HL-60 (cell line): Measurements from ENCODE around the gene SDE2.

ENCODE experiments used
- DNase-seq, 2 experiments: peaks; one replicate each; pipeline ENCODE4 v3.0.0-alpha.2; 2010 to 2020; ENCODE audit warnings: low read depth in 1 of 2, low spot score in 1 of 2
- H3K27ac ChIP-seq: fragments of 250-450 bp; sonication (Bioruptor Pico); replicated peaks from 2 replicates; pipeline ENCODE4 v1.5.1; 2020; ENCODE audit warnings: mild to moderate bottlenecking, moderate library complexity
- H3K27me3 ChIP-seq: fragments of 250-450 bp; sonication (Bioruptor Pico); 2 replicates; pipeline ENCODE4 v1.5.1; 2021; ENCODE audit warnings: mild to moderate bottlenecking, moderate library complexity; ENCODE audit not compliant: insufficient read depth, poor library complexity, severe bottlenecking
- H3K4me3 ChIP-seq: replicated peaks from 2 replicates; pipeline ENCODE4 v1.5.1; 2011; ENCODE audit warnings: mild to moderate bottlenecking, control low read depth, low read length; ENCODE audit not compliant: insufficient read depth
- CTCF ChIP-seq: IDR thresholded peaks from one replicate; pipeline ENCODE4 v1.5.1; 2011; ENCODE audit warnings: low read length, control low read depth, inconsistent platforms; ENCODE audit not compliant: insufficient read depth
- GABPA ChIP-seq: IDR thresholded peaks from 2 replicates; pipeline ENCODE4 v1.6.1; 2012; ENCODE audit warnings: low read depth
- POLR2AphosphoS5 ChIP-seq: IDR thresholded peaks from 2 replicates; pipeline ENCODE4 v1.6.1; 2012; ENCODE audit warnings: low read depth
- REST ChIP-seq: IDR thresholded peaks from 2 replicates; pipeline ENCODE4 v1.6.1; 2012; ENCODE audit warnings: low read depth; ENCODE audit not compliant: insufficient replicate concordance
- SPI1 ChIP-seq: IDR thresholded peaks from 2 replicates; pipeline ENCODE4 v1.6.1; 2012; ENCODE audit warnings: low read depth, mild to moderate bottlenecking, borderline replicate concordance

SDE2 gene

GRCh38 chr1:226044514-226045101, 45.5 kb upstream of the SDE2 start:
- Histone ChIP-seq H3K27ac (no peak overlapping the region), H3K27me3 (no peaks in the 10 kb centered on the region), H3K4me3 (no peak overlapping the region)
- DNase-seq: no peak
- TF ChIP-seq CTCF: no peak

GRCh38 chr1:226041419-226041818, 42.3 kb upstream of the SDE2 start:
- H3K27ac ChIP-seq: no peak overlapping the region
- no peak for DNase-seq
- no peak for TF ChIP-seq REST
- no peak for TF ChIP-seq SPI1
- TF ChIP-seq POLR2AphosphoS5: no peak
- no peak for TF ChIP-seq CTCF
- no peak for TF ChIP-seq GABPA
- H3K4me3 ChIP-seq: no peak overlapping the region
- H3K27me3 ChIP-seq: no peaks in the 10 kb centered on the region

DNA sequence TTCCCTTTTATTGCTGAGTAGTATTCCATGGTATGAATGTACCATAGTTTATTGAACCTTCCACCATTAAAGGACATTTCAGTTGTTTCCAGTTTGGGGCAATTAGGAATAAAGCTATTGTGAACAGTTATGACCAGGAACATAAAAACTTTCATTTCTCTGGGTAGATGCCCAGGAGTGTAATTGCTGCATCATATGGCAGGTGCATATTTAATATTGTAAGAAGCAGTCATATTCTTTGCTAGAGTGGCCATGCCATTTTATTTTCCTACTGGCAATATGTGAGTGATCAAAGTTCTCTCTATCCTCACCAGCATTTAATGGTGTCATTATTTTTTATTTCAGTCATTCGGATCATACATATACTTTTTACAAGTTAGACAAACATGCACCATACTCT, 39.5 kb upstream of the SDE2 start:
- TF ChIP-seq CTCF (no peak), POLR2AphosphoS5 (no peak), REST (no peak), GABPA (no peak), SPI1 (no peak)
- Histone ChIP-seq H3K27ac (no peak overlapping the region), H3K27me3 (no peaks in the 10 kb centered on the region), H3K4me3 (no peak overlapping the region)
- no peak for DNase-seq

- Histone ChIP-seq H3K27ac (peak overlapping the region; percentile 85), H3K4me3 (no peak overlapping the region), H3K27me3 (no peaks in the 10 kb centered on the region)
- DNase-seq: no peak
- TF ChIP-seq GABPA (no peak), SPI1 (no peak), POLR2AphosphoS5 (no peak), CTCF (no peak), REST (no peak)
Observed at GRCh38 chr1:226035915-226036314, 36.8 kb upstream of the SDE2 start.
